ENCODE measurements around the gene IFITM1. TPM values are rescaled to one million over a fixed set of nuclear protein-coding genes. Genes with fewer than 3 reads are reported as not detected.

Gene IFITM1
- total and polyA plus RNA-seq, 2 donors (not counting 3 experiments of a cell fraction or from before 2014, with no cell fraction given), result 11.5 to 24.6 TPM

DNA sequence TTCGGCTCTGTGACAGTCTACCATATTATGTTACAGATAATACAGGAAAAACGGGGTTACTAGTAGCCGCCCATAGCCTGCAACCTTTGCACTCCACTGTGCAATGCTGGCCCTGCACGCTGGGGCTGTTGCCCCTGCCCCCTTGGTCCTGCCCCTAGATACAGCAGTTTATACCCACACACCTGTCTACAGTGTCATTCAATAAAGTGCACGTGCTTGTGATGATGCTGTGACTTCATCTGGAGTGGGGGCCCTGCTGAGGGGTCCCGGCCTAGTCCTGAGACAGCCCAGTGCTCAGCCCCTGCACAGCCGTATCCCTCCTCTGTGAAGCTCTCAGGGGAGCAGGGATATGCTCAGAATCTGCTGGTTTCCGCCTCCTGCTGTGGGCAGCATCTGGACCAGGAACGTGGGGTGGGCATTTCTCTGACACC, 1.2 kb downstream of the IFITM1 start:
- no peaks in the 10 kb centered on the region for H3K9me1 ChIP-seq (replicated peaks; ENCODE audit: control insufficient read depth, extremely low read depth, insufficient read depth, low read length)
- H4K20me1 ChIP-seq (replicated peaks; ENCODE audit: control insufficient read depth, extremely low read depth, insufficient read depth, low read length), result no peaks in the 10 kb centered on the region
- H3K9me3 ChIP-seq (replicated peaks; ENCODE audit: control insufficient read depth, insufficient read depth, low read length), result no peaks in the 10 kb centered on the region
- dilution Hi-C loops (cut with MboI; ENCODE audit: extremely low pct_ligation_motif_present, low sequenced_read_pairs), result no loop called here
- TF ChIP-seq EZH2 (IDR thresholded peaks at IDR 0.05; ENCODE audit: borderline replicate concordance, low read depth, low read length, severe bottlenecking), result no peak
- no peak for TF ChIP-seq POLR2AphosphoS5 (IDR thresholded peaks at IDR 0.05; ENCODE audit: insufficient read depth, low read depth, low read length)
- no peak for TF ChIP-seq POLR2A (IDR thresholded peaks at IDR 0.05; ENCODE audit: low read depth, low read length)
- no peak for TF ChIP-seq GATA2 (IDR thresholded peaks at IDR 0.05; ENCODE audit: insufficient read depth, insufficient read length, low read depth, low read length)
- no peak for TF ChIP-seq JUN (IDR thresholded peaks at IDR 0.05; ENCODE audit: borderline replicate concordance, insufficient read depth, insufficient read length, low read depth)
- TF ChIP-seq MYC (IDR thresholded peaks at IDR 0.05; ENCODE audit: low read depth, low read length), result no peak
- TF ChIP-seq, protein P1, sequence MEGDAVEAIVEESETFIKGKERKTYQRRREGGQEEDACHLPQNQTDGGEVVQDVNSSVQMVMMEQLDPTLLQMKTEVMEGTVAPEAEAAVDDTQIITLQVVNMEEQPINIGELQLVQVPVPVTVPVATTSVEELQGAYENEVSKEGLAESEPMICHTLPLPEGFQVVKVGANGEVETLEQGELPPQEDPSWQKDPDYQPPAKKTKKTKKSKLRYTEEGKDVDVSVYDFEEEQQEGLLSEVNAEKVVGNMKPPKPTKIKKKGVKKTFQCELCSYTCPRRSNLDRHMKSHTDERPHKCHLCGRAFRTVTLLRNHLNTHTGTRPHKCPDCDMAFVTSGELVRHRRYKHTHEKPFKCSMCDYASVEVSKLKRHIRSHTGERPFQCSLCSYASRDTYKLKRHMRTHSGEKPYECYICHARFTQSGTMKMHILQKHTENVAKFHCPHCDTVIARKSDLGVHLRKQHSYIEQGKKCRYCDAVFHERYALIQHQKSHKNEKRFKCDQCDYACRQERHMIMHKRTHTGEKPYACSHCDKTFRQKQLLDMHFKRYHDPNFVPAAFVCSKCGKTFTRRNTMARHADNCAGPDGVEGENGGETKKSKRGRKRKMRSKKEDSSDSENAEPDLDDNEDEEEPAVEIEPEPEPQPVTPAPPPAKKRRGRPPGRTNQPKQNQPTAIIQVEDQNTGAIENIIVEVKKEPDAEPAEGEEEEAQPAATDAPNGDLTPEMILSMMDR (IDR thresholded peaks at IDR 0.05; ENCODE audit: extremely low read depth in 1 of 2, insufficient read depth in 1 of 2, low read depth in 1 of 2, low read length in 2 of 2), result no peak
- TF ChIP-seq, protein P2, sequence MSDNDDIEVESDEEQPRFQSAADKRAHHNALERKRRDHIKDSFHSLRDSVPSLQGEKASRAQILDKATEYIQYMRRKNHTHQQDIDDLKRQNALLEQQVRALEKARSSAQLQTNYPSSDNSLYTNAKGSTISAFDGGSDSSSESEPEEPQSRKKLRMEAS (IDR thresholded peaks at IDR 0.05; ENCODE audit: insufficient read depth, insufficient read length), result no peak
- TF ChIP-seq FOS (IDR thresholded peaks at IDR 0.05; ENCODE audit: borderline replicate concordance, insufficient read depth, low read length), result no peak
- intact Hi-C loops (cut with micrococcal nuclease), result no loop called here
- no peak overlapping the region for H3K9ac ChIP-seq (replicated peaks; ENCODE audit: extremely low read depth, insufficient read depth, low read length)
- no peak overlapping the region for H3K4me3 ChIP-seq (replicated peaks in 1 of 3; ENCODE audit: insufficient read depth in 1 of 3, low read depth in 1 of 3, low read length in 3 of 3)
- H2AFZ ChIP-seq (ENCODE audit: low read depth, low read length), result no peak overlapping the region
- peaks cover 19 to 28% of the 10 kb centered on the region in 2 experiments for H3K27me3 ChIP-seq (ENCODE audit: control insufficient read depth in 2 of 2, insufficient read depth in 2 of 2, low read length in 2 of 2)
- peaks cover 7% of the 10 kb centered on the region for H3K4me1 ChIP-seq (ENCODE audit: control insufficient read depth, extremely low read depth, insufficient read depth, low read length)
- no peak overlapping the region for H3K27ac ChIP-seq (ENCODE audit: insufficient read depth, low read depth, low read length)
- ChIA-PET CTCF (interaction anchor here (1.2 kb wide), 1 partner anchor 65 kb away, joined by 5 read pairs; no protein-coding TSS in a partner anchor), POLR2A (no interaction called here)
- H3K36me3 ChIP-seq (ENCODE audit: control insufficient read depth in 2 of 2, extremely low read depth in 1 of 2, insufficient read depth in 2 of 2, low read length in 2 of 2), result no peaks in the 10 kb centered on the region
- no peak overlapping the region for H3K4me2 ChIP-seq (ENCODE audit: insufficient read depth, low read length)
- no TSS peak for BruUV-seq (replicated peaks)
- DNase-seq (ENCODE audit: low read depth, low spot score) (no peak), FAIRE-seq (no peak)
- H3K79me2 ChIP-seq (ENCODE audit: control insufficient read depth, insufficient read depth, low read length), result peaks cover 7% of the 10 kb centered on the region
